ENCODE data around the gene SRF.

GRCh38 chr6:43226192-43226851 lies 55.3 kb downstream of the SRF start:
- no peak for TF ChIP-seq GATA2 (IDR thresholded peaks at IDR 0.05; ENCODE audit: insufficient read depth, insufficient read length, low read depth, low read length)
- TF ChIP-seq POLR2AphosphoS5 (IDR thresholded peaks at IDR 0.05; ENCODE audit: insufficient read depth, low read depth, low read length): no peak
- TF ChIP-seq JUN (IDR thresholded peaks at IDR 0.05; ENCODE audit: borderline replicate concordance, insufficient read depth, insufficient read length, low read depth): no peak
- TF ChIP-seq EZH2 (IDR thresholded peaks at IDR 0.05; ENCODE audit: borderline replicate concordance, low read depth, low read length, severe bottlenecking): no peak
- TF ChIP-seq CTCF (IDR thresholded peaks at IDR 0.05; ENCODE audit: extremely low read depth in 1 of 2, insufficient read depth in 1 of 2, low read depth in 1 of 2, low read length in 2 of 2): no peak
- TF ChIP-seq POLR2A (IDR thresholded peaks at IDR 0.05; ENCODE audit: low read depth, low read length): no peak
